Right atrium auricular region (tissue), 2 donors: ENCODE data around the gene RGS14. TPM values are rescaled to one million over a fixed set of nuclear protein-coding genes. Genes with fewer than 3 reads are reported as not detected.

ENCODE experiments used
- DNase-seq: peaks from one replicate; pipeline ENCODE4 v3.0.0-alpha.2; 2019; ENCODE audit warnings: low spot score
- H3K27ac ChIP-seq, 2 donors: fragments of 200-600 bp; sonication (generic); 1 replicate in 1 of 2; 2 replicates in 1 of 2; pipeline ENCODE4 v1.5.1; 2016 to 2019
- H3K27me3 ChIP-seq, 2 donors: fragments of 200-600 bp; sonication (generic); one replicate each; pipeline versions ENCODE4 v1.5.1 to v1.6.0; 2017 to 2019
- H3K36me3 ChIP-seq: fragments of 200-600 bp; sonication (generic); one replicate; pipeline ENCODE4 v1.5.1; 2016
- H3K4me1 ChIP-seq, 2 donors: fragments of 200-600 bp; sonication (generic); one replicate each; pipeline versions ENCODE4 v1.5.1 to v1.6.0; 2017 to 2019
- H3K4me3 ChIP-seq, 2 donors: fragments of 200-600 bp; sonication (generic); 1 replicate in 1 of 2; 2 replicates in 1 of 2; pipeline ENCODE4 v1.5.1; 2017 to 2019; ENCODE audit warnings: mild to moderate bottlenecking in 1 of 2, moderate library complexity in 1 of 2
- H3K9me3 ChIP-seq, 2 donors: fragments of 200-600 bp; sonication (generic); one replicate each; pipeline ENCODE4 v1.5.1; 2019
- CTCF ChIP-seq, 2 donors: fragments of 200-600 bp; sonication (generic); IDR thresholded peaks; one replicate each; pipeline ENCODE4 v1.5.1; 2019; ENCODE audit warnings: antibody characterized with exemption in 2 of 2
- total RNA-seq, 2 donors: library from RNA; depleted of rRNA; stranded (reverse); fragments of >200 nt; gene quantifications; one replicate each; pipeline ENCODE4 v1.1.0, GENCODE V29; 2016

Gene RGS14
- total RNA-seq, 2 donors from 2014 or later, result 3.1 to 6.8 TPM

GRCh38 chr5:177351392-177352329 lies 6.1 kb upstream of the RGS14 start, which contains the start of gene LMAN2:
Gene LMAN2 (minus strand): TSS chr5:177351668. CDS start chr5:177351647, 21 bp downstream.
- Histone ChIP-seq H3K36me3 (peaks cover 6% of the 10 kb centered on the region), H3K9me3 (no peaks in the 10 kb centered on the region), H3K27ac (peak within 1 kb of the TSS; percentile 89 to 92), H3K4me3 (peak within 1 kb of the TSS; percentile 78 to 84), H3K27me3 (no peaks in the 10 kb centered on the region), H3K4me1 (peaks cover 0 to 23% of the 10 kb centered on the region in 2 donors)
- peak; percentile 95 for DNase-seq
- no peak for TF ChIP-seq CTCF (IDR thresholded peaks at IDR 0.05)

GRCh38 chr5:177353093-177353492 lies 4.6 kb upstream of the RGS14 start:
- H3K4me3 ChIP-seq, result no peak overlapping the region
- DNase-seq, result no peak
- TF ChIP-seq CTCF (IDR thresholded peaks at IDR 0.05), result no peak
- no peak overlapping the region for H3K27ac ChIP-seq
- no peaks in the 10 kb centered on the region for H3K9me3 ChIP-seq
- no peaks in the 10 kb centered on the region for H3K27me3 ChIP-seq
- peaks cover 0 to 29% of the 10 kb centered on the region in 2 donors for H3K4me1 ChIP-seq
- H3K36me3 ChIP-seq, result no peaks in the 10 kb centered on the region

GRCh38 chr5:177354256-177354655 lies 3.5 kb upstream of the RGS14 start:
- H3K27me3 ChIP-seq, result no peaks in the 10 kb centered on the region
- H3K36me3 ChIP-seq, result no peaks in the 10 kb centered on the region
- H3K4me3 ChIP-seq, result no peak overlapping the region
- TF ChIP-seq CTCF (IDR thresholded peaks at IDR 0.05), result no peak
- H3K4me1 ChIP-seq, result peaks cover 0 to 24% of the 10 kb centered on the region in 2 donors
- H3K27ac ChIP-seq, result no peak overlapping the region
- no peaks in the 10 kb centered on the region for H3K9me3 ChIP-seq
- no peak for DNase-seq

DNA sequence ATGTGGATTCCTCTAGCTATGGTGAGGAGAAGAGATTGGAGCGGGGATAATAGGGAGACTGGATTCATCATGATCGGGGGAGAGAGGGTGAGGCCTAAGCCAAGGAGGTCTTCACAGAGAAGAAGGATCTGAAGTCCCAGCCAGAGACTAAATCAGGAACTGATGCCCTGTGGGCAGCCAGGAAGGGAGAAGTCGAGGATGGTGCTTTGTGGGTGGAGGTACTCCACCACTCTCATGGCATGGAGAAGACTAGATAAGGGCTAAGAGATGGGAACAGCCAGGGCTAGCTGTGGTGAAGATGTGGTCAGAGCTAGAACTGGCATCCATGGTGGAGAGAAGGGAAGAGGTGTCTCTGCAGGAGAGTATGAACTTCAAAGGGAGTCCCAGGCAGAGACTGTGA lies 3.0 kb upstream of the RGS14 start:
- Histone ChIP-seq H3K27me3 (no peaks in the 10 kb centered on the region), H3K9me3 (no peaks in the 10 kb centered on the region), H3K4me3 (no peak overlapping the region), H3K27ac (no peak overlapping the region), H3K36me3 (no peaks in the 10 kb centered on the region), H3K4me1 (peaks cover 0 to 20% of the 10 kb centered on the region in 2 donors)
- TF ChIP-seq CTCF (IDR thresholded peaks at IDR 0.05), result no peak
- no peak for DNase-seq

- Histone ChIP-seq H3K9me3 (no peaks in the 10 kb centered on the region), H3K4me3 (no peak overlapping the region), H3K4me1 (peaks cover 0 to 14% of the 10 kb centered on the region in 2 donors), H3K36me3 (no peaks in the 10 kb centered on the region), H3K27me3 (no peaks in the 10 kb centered on the region), H3K27ac (no peak overlapping the region)
- no peak for DNase-seq
- TF ChIP-seq CTCF (IDR thresholded peaks at IDR 0.05), result no peak
Measured at GRCh38 chr5:177355162-177355867, 2.4 kb upstream of the RGS14 start.
